ENCODE results near the gene LRRC61. TPM values are rescaled to one million over a fixed set of nuclear protein-coding genes. Genes with fewer than 3 reads are reported as not detected.

LRRC61 gene
- total RNA-seq, 8 experiments from 2014 or later: 0.22 to 8.6 (median 1.3) TPM; not detected in 1

GRCh38 chr7:150338166-150338829 lies 15.1 kb downstream of the LRRC61 start:
- Histone ChIP-seq H3K27ac (no peak overlapping the region), H3K4me1 (replicated peaks in 1 of 2) (peaks cover 42 to 44% of the 10 kb centered on the region in 2 donors)

GRCh38 chr7:150339409-150339809 lies 16.3 kb downstream of the LRRC61 start:
- Histone ChIP-seq H3K4me1 (replicated peaks in 1 of 2) (peaks cover 42 to 44% of the 10 kb centered on the region in 2 donors), H3K27ac (no peak overlapping the region), H3K4me3 (no peak overlapping the region)
- in situ Hi-C loops (cut with MboI; ENCODE audit: low pct_unique_long_range_greater_than_20kb in 2 of 9, low sequenced_read_pairs in 9 of 9, unreplicated experiment in 9 of 9): no loop called here
- WGBS, 10 experiments: 70 to 100% (median 84%) methylated on average over 1 to 6 of the region's 9 CpGs; no CpG with 5 or more reads in 5 of the 10 experiments
- peak in 2 of 8 experiments; percentile 5 to 8 for ATAC-seq (replicated peaks in 6 of 8)

More at GRCh38 chr7:150338166-150338829, 15.1 kb downstream of the LRRC61 start:
- ATAC-seq (replicated peaks in 6 of 8): no peak
- H3K4me3 ChIP-seq: no peak overlapping the region
- WGBS, 10 experiments: 0 to 60% (median 57%) methylated on average over 1 to 4 of the region's 11 CpGs; no CpG with 5 or more reads in 7 of the 10 experiments
- in situ Hi-C loops (cut with MboI; ENCODE audit: low pct_unique_long_range_greater_than_20kb in 2 of 9, low sequenced_read_pairs in 9 of 9, unreplicated experiment in 9 of 9): no loop called here

- ATAC-seq (replicated peaks in 6 of 8): peak; percentile 35 to 69 (median 44)
- H3K4me3 ChIP-seq: peak overlapping the region in 2 of 5 donors; percentile 18 to 22
- WGBS, 10 experiments: 7 to 60% (median 32%) methylated on average over 2 to 4 of the region's 39 CpGs; no CpG with 5 or more reads in 6 of the 10 experiments
- H3K4me1 ChIP-seq (replicated peaks in 1 of 2): peaks cover 38 to 42% of the 10 kb centered on the region in 2 donors
- in situ Hi-C loops (cut with MboI; ENCODE audit: low pct_unique_long_range_greater_than_20kb in 2 of 9, low sequenced_read_pairs in 9 of 9, unreplicated experiment in 9 of 9): no loop called here
- H3K27ac ChIP-seq: no peak overlapping the region
Observed at GRCh38 chr7:150340024-150340749, 17.0 kb downstream of the LRRC61 start.

GRCh38 chr7:150340875-150341262 lies 17.7 kb downstream of the LRRC61 start:
- H3K4me1 ChIP-seq (replicated peaks in 1 of 2): peaks cover 31 to 35% of the 10 kb centered on the region in 2 donors
- no peak overlapping the region for H3K27ac ChIP-seq
- H3K4me3 ChIP-seq: peak overlapping the region in 4 of 5 donors; percentile 10 to 22 (median 20)
- in situ Hi-C loops (cut with MboI; ENCODE audit: low pct_unique_long_range_greater_than_20kb in 2 of 9, low sequenced_read_pairs in 9 of 9, unreplicated experiment in 9 of 9): no loop called here
- peak in 3 of 8 experiments; percentile 1 to 2 (median 1) for ATAC-seq (replicated peaks in 6 of 8)
- no CpG with 5 or more reads among the region's 29 CpGs for WGBS, 10 experiments

GRCh38 chr7:150341263-150342120 lies 18.3 kb downstream of the LRRC61 start, which contains the start of gene RARRES2:
Gene RARRES2 (minus strand): TSS chr7:150341629. CDS start chr7:150340609, 1,020 bp downstream.
- ATAC-seq (replicated peaks in 6 of 8): peak; percentile 17 to 85 (median 63)
- in situ Hi-C loops (cut with MboI; ENCODE audit: low pct_unique_long_range_greater_than_20kb in 2 of 9, low sequenced_read_pairs in 9 of 9, unreplicated experiment in 9 of 9): no loop called here
- Histone ChIP-seq H3K4me3 (peak within 1 kb of the TSS in 4 of 5 donors; percentile 10 to 22 (median 20)), H3K4me1 (replicated peaks in 1 of 2) (peaks cover 29 to 34% of the 10 kb centered on the region in 2 donors), H3K27ac (peak within 1 kb of the TSS in 1 of 2 donors; percentile 79)
- 0 to 50% (median 9%) methylated on average over 1 to 5 of the region's 49 CpGs; no CpG with 5 or more reads in 4 of the 10 experiments for WGBS, 10 experiments

GRCh38 chr7:150342121-150342408 lies 18.9 kb downstream of the LRRC61 start:
- peak overlapping the region in 1 of 2 donors; percentile 79 for H3K27ac ChIP-seq
- ATAC-seq (replicated peaks in 6 of 8): peak in 1 of 8 experiments; percentile 18
- H3K4me3 ChIP-seq: peak overlapping the region in 1 of 5 donors; percentile 12

GRCh38 chr7:150343225-150343624 lies 20.1 kb downstream of the LRRC61 start:
- Histone ChIP-seq H3K4me3 (no peak overlapping the region), H3K27ac (no peak overlapping the region), H3K4me1 (replicated peaks in 1 of 2) (peaks cover 23 to 25% of the 10 kb centered on the region in 2 donors)
- no peak for ATAC-seq (replicated peaks in 6 of 8)
- 10 to 83% (median 63%) methylated on average over 1 of the region's 2 CpGs; no CpG with 5 or more reads in 7 of the 10 experiments for WGBS, 10 experiments
- in situ Hi-C loops (cut with MboI; ENCODE audit: low pct_unique_long_range_greater_than_20kb in 2 of 9, low sequenced_read_pairs in 9 of 9, unreplicated experiment in 9 of 9): no loop called here

More at GRCh38 chr7:150342121-150342408, 18.9 kb downstream of the LRRC61 start:
- peaks cover 29 to 34% of the 10 kb centered on the region in 2 donors for H3K4me1 ChIP-seq (replicated peaks in 1 of 2)
- in situ Hi-C loops (cut with MboI; ENCODE audit: low pct_unique_long_range_greater_than_20kb in 2 of 9, low sequenced_read_pairs in 9 of 9, unreplicated experiment in 9 of 9): no loop called here
- 62 to 90% (median 87%) methylated on average over 1 to 6 of the region's 9 CpGs; no CpG with 5 or more reads in 3 of the 10 experiments for WGBS, 10 experiments

- peaks cover 19 to 23% of the 10 kb centered on the region in 2 donors for H3K4me1 ChIP-seq (replicated peaks in 1 of 2)
- H3K4me3 ChIP-seq: no peak overlapping the region
- H3K27ac ChIP-seq: no peak overlapping the region
- in situ Hi-C loops (cut with MboI; ENCODE audit: low pct_unique_long_range_greater_than_20kb in 2 of 9, low sequenced_read_pairs in 9 of 9, unreplicated experiment in 9 of 9): no loop called here
- ATAC-seq (replicated peaks in 6 of 8): no peak
Observed at GRCh38 chr7:150344299-150344698, 21.1 kb downstream of the LRRC61 start.

GRCh38 chr7:150345012-150345411 lies 21.9 kb downstream of the LRRC61 start:
- peaks cover 14 to 20% of the 10 kb centered on the region in 2 donors for H3K4me1 ChIP-seq (replicated peaks in 1 of 2)
- ATAC-seq (replicated peaks in 6 of 8): no peak
- no peak overlapping the region for H3K27ac ChIP-seq
- in situ Hi-C loops (cut with MboI; ENCODE audit: low pct_unique_long_range_greater_than_20kb in 2 of 9, low sequenced_read_pairs in 9 of 9, unreplicated experiment in 9 of 9): no loop called here
- H3K4me3 ChIP-seq: no peak overlapping the region
- 0 to 100% (median 88%) methylated on average over 1 of the region's 1 CpG; no CpG with 5 or more reads in 3 of the 10 experiments for WGBS, 10 experiments

- no peak overlapping the region for H3K27ac ChIP-seq
- peaks cover 0 to 3% of the 10 kb centered on the region in 2 donors for H3K4me1 ChIP-seq (replicated peaks in 1 of 2)
- 40 to 87% methylated on average over 1 to 3 of the region's 5 CpGs; no CpG with 5 or more reads in 8 of the 10 experiments for WGBS, 10 experiments
- ATAC-seq (replicated peaks in 6 of 8): no peak
- H3K4me3 ChIP-seq: no peak overlapping the region
- in situ Hi-C loops (cut with MboI; ENCODE audit: low pct_unique_long_range_greater_than_20kb in 2 of 9, low sequenced_read_pairs in 9 of 9, unreplicated experiment in 9 of 9): no loop called here
Observed at GRCh38 chr7:150346922-150347321, 23.8 kb downstream of the LRRC61 start.

- 6 to 82% (median 66%) methylated on average over 2 to 8 of the region's 8 CpGs for WGBS, 10 experiments
- ATAC-seq (replicated peaks in 6 of 8): peak in 3 of 8 experiments; percentile 24 to 90 (median 77)
- Histone ChIP-seq H3K4me3 (no peak overlapping the region), H3K27ac (no peak overlapping the region), H3K4me1 (replicated peaks in 1 of 2) (no peaks in the 10 kb centered on the region)
- in situ Hi-C loops (cut with MboI; ENCODE audit: low pct_unique_long_range_greater_than_20kb in 2 of 9, low sequenced_read_pairs in 9 of 9, unreplicated experiment in 9 of 9): no loop called here
Observed at GRCh38 chr7:150351587-150352194, 28.5 kb downstream of the LRRC61 start.

- no peak for ATAC-seq (replicated peaks in 6 of 8)
- 17 to 100% (median 59%) methylated on average over 1 of the region's 1 CpG; no CpG with 5 or more reads in 4 of the 10 experiments for WGBS, 10 experiments
- H3K4me1 ChIP-seq (replicated peaks in 1 of 2): no peaks in the 10 kb centered on the region
- in situ Hi-C loops (cut with MboI; ENCODE audit: low pct_unique_long_range_greater_than_20kb in 2 of 9, low sequenced_read_pairs in 9 of 9, unreplicated experiment in 9 of 9): no loop called here
- H3K4me3 ChIP-seq: no peak overlapping the region
- H3K27ac ChIP-seq: no peak overlapping the region
Observed at GRCh38 chr7:150355666-150356059, 32.5 kb downstream of the LRRC61 start.
